GM21360 (cell line): ENCODE measurements around the gene HSD3B1.
"Not testable (repeated sequence)": the region's sequence is repeated elsewhere in the genome, so short reads cannot be mapped to it uniquely, and the experiment has no call there.

Experiments used
- ATAC-seq: cut with Tn5 transposase; IDR thresholded peaks from one replicate; pipeline ENCODE4 v1.9.1; 2021; ENCODE audit warnings: mild to moderate bottlenecking, moderate library complexity; ENCODE audit not compliant: unreplicated experiment

Gene HSD3B1

DNA sequence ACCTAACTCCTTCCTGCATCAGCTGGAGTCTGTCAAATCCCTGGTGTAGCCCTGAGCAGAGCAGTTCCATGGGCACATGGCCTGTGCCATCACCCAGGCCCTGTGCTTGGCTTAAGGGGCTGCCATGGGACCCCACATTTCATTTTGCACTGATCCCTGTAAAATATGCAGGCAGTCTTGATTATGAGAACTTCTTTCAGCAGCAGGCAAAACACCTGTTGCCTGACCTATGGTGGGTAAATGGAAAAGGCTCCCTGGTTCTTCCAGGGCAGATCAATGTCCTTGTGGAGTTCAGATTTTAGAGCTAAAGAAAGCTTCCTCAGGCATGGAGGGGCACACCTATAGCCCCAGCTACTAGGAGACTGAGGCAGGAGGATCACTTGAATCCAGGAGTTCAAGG, 44.2 kb downstream of the HSD3B1 start:
- no peak for ATAC-seq

DNA sequence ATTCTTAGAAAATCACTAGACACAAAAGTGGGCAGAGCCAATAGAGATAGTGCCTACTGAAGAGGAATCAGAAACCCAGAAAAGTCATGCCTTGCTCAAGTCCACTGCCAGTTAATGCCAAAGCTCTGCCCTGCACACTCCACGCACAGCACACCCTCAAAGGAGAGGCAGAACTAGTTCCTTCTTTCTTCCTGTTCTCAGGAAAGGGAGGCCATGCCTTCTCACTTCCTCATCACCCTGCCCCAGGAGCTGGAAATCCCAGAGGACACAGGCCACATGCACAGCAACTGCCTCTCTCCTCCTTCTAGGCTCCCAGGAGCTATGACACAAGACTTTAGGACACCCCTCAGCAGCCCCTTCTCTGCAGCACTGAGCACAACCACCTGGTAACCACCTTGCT, 45.6 kb downstream of the HSD3B1 start:
- not testable (repeated sequence) for ATAC-seq

DNA sequence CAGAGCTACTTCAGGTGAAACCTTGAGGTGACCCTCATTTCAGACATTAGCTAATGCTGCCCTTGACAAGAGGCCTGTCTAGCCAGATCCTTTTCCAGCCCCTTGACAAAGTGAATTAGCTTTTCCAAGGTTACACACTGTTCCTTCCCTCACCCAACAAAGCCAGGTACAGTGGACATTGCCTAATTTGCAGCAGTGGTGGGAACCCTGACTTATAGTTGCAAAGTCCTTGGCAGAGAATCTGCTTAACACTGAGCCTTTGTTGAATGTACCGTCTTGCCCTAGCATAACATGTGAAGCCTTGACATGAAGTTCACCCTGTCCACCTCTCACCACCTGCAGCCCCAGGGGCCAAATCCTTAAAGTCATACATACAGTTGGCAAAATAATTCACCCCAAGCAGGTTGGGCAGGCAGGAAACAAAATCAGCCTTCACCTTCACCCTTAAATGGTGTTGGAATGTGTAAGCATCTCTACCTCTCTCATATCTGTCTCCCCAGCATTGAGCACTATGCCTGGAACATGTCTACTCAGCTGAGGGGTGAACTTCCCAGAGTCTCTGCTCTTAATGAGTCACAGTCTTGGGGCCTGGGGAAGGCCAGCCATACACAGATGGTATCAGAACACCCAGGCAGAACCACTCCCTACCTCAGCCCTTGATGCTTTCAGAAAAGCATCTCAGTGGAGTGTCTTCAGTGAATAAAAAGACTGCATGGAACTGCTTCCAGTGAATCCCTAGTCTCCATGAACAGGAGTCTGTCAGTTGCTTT, 46.5 kb downstream of the HSD3B1 start:
- not testable (repeated sequence) for ATAC-seq

DNA sequence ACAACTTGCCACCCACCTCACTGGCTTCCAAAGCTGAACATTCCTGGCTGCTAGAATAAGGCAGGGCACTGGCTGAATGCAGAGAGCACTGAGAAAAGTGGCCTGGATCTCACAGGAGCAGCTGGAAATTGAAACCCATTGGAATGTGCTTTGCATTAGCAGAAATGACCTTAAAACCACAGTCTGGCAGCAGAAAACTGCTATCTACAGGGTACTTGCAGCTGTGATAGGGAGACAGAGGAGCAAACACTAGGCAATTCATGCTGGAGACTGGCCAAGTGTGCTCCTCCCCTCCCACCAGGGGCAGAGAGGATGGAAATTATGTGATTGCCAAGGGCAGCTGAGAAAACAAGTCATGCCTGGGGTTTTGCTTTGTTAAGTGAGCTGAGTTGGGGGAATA, 47.2 kb downstream of the HSD3B1 start:
- ATAC-seq = no peak

DNA sequence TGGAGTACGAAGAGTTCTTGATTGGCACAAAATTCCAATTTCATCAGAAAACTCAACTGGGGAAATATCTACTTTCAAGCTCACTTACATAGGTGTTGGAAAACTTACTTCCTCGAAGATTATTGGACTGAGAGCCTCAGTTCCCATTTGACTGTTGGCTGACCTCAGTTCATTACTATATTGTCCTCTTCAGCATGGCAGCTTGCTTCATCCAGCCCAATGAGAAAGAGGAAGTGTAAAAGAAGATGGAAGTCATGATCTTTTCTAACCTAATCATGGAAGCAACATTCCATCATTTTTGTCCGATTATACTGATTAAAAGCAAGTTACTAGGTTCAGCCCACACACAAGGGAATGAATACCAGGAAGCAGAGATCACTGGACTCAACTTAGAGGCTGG, 49.4 kb downstream of the HSD3B1 start:
- no peak for ATAC-seq

DNA sequence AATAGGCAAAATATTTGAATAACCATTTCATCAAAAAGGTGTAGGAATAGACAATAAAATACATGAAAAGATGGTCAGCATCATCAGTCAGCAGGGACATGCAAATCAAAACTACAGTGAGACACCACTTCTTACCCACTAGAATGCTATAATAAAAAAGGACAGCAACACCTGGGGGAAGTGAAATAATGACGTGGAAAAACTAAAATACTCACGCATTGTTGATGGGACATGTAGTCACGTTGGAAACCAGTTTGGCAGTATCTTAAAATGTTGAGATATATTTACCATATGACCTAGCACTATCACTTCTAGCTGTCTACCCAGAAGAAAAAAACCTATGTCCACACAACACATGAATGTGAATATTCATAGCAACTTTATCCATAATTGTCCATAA, 53.4 kb downstream of the HSD3B1 start:
- ATAC-seq = not testable (repeated sequence)

DNA sequence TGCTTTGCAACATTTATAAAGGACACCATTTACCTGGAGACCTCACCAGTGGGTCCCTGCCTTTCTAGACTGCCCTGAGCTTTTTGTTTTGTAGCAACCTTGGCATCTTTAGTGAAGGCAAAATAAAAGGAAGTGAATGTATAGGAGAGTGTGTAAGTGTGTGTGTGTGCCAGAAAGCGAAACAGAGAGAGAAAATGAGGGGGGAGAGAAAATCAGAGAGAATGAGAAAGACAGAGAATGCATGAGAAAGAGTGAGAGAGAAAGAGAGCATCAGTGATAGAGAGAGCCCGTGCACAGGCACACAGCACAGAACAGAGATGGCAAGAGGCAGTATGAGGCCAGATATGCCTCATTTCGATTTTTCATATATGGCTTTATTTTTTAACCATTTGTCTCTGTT, 57.5 kb downstream of the HSD3B1 start:
- peak; percentile 67 for ATAC-seq
